HTERT RPE-1 (cell line): Measurements from ENCODE around the gene SPINK4.

ENCODE experiments used
- in situ Hi-C: fragments of 300-500 bp; cut with MboI; formaldehyde crosslinking; loops from 4 replicates; pipeline ENCODE4 v1.14.3; 2020; ENCODE audit warnings: low sequenced_read_pairs

Gene SPINK4

GRCh38 chr9:33228606-33229005 is 11.4 kb upstream of the SPINK4 start:
- in situ Hi-C loops: loop anchor here (25.0 kb wide), 1 partner anchor 141 kb away; the partner anchor contains the start of gene SMU1

GRCh38 chr9:33229359-33230114 is 10.4 kb upstream of the SPINK4 start:
- in situ Hi-C loops: loop anchor here (25.0 kb wide), 1 partner anchor 142 kb away; the partner anchor contains the start of gene SMU1

DNA sequence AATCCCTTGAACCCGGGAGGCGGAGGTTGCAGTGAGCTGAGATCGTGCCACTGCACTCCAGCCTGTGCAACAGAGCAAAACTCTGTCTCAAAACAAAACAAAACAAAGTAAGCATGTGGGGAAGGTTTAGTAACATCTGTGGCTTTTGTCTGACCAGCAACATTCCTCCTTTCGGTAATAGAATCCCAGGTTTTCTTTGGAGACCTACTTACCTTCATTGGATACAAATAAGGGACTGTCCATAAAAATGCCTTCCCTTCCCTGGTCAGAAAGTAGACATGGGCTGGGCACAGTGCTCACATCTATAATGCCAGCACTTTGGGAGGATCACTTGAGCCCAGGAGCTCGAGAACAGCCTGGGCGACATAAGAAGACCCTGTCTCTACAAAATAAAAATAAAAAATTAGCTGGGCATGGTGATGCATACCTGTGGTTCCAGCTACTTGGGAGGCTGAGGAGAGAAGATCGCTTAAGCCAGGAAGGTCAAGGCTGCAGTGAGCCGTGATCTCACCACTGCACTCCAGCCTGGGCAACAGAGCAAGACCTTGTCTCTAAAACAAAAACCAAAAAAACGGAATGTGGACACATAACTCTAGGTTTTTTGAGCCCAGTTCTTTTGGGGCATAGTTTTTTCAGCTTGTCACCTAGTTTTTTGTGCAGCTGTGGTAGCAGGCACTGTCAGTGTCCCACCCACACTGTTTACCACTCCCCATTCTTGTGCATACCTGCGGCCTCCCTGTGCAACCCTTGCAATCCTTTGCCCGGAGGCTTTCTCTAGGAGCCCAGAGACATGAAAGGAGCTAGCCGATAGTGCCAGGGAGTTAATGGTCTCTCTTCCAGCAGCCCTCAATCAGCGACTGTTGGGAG is 9.0 kb upstream of the SPINK4 start:
- in situ Hi-C loops: loop anchor here (25.0 kb wide), 1 partner anchor 144 kb away; the partner anchor contains the start of gene SMU1

DNA sequence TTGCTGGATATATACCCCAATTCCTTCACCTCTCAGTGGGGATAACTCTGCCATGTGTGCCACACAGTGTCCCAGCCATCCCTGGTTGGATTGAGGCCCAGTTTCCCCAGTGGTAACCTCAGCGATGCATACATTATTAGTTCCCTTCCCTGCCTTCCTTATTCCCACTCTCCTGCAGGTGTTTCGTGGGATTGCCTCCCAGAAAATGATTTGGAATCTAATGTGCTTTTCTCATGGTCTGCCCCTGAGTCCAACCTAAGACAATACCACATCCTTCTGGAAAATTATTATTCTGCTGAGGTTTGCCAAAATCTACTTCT is 8.4 kb upstream of the SPINK4 start:
- in situ Hi-C loops: loop anchor here (25.0 kb wide), 1 partner anchor 144 kb away; the partner anchor contains the start of gene SMU1

DNA sequence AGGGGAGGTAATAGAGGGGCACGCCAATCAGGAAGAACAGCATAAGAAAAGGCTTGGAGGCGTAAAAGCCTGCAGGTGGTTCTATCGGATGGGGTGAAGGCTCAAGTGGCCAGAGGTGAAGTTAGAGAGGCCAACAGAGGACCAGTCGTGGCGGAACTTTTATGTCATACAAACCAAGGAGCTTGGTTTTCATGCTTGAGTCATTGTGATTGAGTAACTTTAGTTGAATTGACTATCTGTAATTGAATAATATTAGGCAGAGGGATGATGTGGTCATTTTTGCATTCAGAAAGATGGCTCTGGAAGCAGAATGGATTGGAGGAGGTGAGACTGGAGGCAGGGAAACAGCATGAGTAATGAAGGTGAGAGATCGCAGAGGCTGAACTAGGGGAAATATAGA is 7.2 kb upstream of the SPINK4 start:
- in situ Hi-C loops: loop anchor here (25.0 kb wide), 1 partner anchor 146 kb away; the partner anchor contains the start of gene SMU1

GRCh38 chr9:33233626-33234342 is 6.2 kb upstream of the SPINK4 start:
- in situ Hi-C loops: loop anchor here (25.0 kb wide), 1 partner anchor 146 kb away; the partner anchor contains the start of gene SMU1

GRCh38 chr9:33234511-33235467 is 5.2 kb upstream of the SPINK4 start:
- in situ Hi-C loops: loop anchor here (25.0 kb wide), 1 partner anchor 147 kb away; the partner anchor contains the start of gene SMU1

DNA sequence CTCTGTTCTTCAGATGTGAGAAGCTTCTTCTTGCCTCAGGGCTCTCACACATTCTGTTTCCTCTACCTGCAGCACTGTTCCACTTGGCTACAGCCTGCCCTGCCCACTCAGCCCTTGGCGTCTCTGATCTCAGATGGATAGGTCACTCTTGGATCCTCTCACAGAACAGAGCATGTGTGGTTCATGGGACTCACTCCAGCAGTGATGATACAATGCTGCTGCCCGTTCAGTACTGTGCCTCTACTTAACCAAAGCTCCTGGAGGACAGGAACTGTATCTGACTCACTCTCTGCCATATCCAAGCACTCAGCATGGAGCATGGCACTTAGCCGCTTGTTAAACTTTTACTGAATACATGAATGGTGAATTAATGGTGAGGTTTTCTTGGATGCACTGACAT is 3.4 kb upstream of the SPINK4 start:
- in situ Hi-C loops: loop anchor here (25.0 kb wide), 1 partner anchor 149 kb away; the partner anchor contains the start of gene SMU1

DNA sequence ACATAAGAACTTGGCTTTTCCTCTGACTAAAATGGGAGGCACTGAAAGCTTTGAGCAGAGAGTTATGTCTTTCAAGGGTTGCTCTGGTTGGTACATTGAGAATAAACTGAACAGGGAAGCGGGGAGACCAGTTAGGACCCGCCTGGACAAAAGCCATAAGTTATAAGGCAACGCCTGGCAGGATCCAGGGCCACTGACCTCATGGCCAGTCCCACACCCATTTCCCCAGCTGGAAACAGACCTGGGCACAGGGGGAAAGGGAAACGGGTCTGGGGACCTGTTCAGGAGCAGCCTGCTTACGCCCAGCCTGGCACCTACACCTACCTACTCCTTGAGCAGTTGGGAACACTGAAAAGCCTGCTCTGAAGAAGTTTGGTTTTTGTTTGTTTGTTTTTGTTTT is 1.3 kb downstream of the SPINK4 start:
- in situ Hi-C loops: loop anchor here (25.0 kb wide), 1 partner anchor 154 kb away; the partner anchor contains the start of gene SMU1

DNA sequence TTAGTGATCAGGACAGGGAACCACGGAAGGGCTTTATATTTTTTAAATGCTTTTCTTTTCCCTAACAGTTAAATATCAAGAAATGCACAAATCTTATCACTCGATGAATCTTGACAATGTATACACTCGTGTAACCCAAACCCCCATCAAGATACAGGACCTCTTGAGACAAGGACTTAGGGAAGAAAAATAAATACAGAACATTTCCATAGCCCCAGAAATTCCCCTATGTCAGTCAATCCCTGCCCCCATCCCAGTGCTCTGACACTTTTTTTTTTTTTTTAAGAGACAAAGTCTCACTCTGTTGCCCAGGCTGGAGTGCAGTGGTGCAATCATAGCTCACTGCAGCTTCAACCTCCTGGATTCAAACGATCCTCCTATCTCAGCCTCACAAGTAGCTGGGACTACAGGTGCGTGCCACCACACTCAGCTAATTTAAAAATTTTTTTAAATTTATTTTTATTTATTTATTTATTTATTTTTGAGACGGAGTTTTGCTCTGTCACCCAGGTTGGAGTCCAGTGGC is 2.7 kb downstream of the SPINK4 start:
- in situ Hi-C loops: loop anchor here (25.0 kb wide), 1 partner anchor 155 kb away; the partner anchor contains the start of gene SMU1

- in situ Hi-C loops: loop anchor here (25.0 kb wide), 1 partner anchor 157 kb away; the partner anchor contains the start of gene SMU1
These were observed 4.3 kb downstream of the SPINK4 start for GRCh38 chr9:33244137-33244784.

- in situ Hi-C loops: loop anchor here (25.0 kb wide), 1 partner anchor 158 kb away; the partner anchor contains the start of gene SMU1
These were observed 5.4 kb downstream of the SPINK4 start for GRCh38 chr9:33245341-33245740.

DNA sequence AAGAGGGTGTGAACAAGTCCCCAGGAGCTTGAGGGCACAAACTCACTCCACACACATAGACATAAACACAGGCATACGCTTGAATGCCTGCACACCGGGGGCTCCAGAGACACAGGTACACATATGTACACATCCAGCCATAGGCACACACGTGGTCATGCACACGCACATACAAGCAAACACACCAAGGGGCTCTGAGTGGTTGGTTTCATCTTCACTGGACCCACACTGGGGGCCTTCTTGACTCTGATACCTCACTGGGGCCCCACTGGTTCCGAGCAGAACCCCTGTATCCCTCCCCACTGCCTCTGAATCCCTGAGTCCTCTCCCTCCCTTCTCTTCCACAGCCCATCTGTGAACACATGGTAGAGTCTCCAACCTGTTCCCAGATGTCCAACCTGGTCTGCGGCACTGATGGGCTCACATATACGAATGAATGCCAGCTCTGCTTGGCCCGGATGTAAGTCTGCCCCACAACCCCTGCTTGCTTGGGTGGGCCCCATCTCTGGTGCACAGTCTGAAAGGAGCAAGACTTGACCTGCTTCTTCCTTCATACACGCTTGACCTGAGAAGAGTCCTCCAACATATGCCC is 6.4 kb downstream of the SPINK4 start:
- in situ Hi-C loops: loop anchor here (25.0 kb wide), 1 partner anchor 159 kb away; the partner anchor contains the start of gene SMU1

DNA sequence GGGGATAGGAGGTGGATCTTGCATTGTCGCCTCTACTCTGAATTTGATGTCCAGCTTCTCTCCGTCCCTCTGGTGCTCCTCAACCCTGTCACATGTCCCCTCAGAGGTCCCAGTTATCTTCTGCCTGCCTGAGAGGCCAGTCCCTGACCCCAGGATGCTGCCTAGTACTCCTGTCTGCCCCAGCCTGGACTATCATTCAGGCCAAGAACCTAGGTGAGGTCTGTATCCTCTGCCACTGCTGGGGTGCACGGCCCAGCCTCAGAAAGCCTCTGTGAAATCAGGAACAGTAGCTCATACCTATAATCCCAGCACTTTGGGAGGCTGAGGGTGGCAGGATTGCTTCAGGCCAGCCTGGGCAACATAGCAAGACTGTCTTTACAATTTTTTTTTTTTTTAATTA is 8.6 kb downstream of the SPINK4 start:
- in situ Hi-C loops: loop anchor here (25.0 kb wide), 1 partner anchor 161 kb away; the partner anchor contains the start of gene SMU1

DNA sequence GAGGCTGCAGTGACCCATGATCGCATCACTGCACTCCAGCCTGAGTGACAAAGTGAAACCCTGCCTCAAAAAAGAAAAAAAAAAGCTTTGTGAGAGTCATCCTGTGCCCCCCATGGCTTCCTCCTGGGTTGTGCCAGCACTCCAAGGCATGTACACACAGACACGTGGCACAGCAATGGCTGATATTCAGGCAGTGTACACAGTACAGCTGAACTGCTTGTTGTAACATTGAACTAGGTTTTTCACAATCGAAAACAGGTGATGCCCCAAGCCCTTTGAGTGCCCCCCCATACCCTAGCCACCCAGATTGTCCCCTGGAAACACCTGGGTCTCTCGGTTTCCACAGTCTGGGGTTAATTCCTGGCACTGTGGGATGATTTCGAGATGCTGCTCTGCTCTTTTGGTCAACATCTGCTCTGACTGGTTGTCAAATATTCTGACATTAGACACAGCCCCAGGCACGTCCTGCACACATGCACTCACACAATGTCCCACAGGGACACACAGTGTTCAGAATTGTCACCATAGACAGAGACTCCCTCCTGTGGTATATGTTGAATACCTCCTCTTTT is 9.2 kb downstream of the SPINK4 start:
- in situ Hi-C loops: loop anchor here (25.0 kb wide), 1 partner anchor 162 kb away; the partner anchor contains the start of gene SMU1

DNA sequence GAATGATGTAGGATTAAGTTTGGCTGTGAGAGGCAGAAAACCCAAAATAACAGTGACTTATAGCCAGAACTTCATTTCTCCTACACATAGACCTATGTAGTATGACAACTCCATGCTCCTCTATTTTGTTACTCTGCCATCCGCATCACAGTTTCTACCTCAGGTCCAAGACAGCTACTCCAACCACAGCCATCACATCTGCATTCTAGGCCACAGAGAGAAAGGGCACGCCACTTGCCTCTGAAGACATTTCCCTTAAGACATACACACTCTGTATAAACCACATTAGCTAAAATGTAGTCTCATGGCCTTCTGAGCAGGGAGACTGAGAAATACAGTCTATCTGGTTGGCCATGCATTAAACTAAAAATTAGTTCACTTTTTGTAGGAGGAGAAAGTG is 10.0 kb downstream of the SPINK4 start:
- in situ Hi-C loops: loop anchor here (25.0 kb wide), 1 partner anchor 163 kb away; the partner anchor contains the start of gene SMU1

- in situ Hi-C loops: no loop called here
These were observed 10.6 kb downstream of the SPINK4 start for GRCh38 chr9:33250458-33250995.
